K562 (cell line): ENCODE measurements around the gene EEFSEC. TPM values are rescaled to one million over a fixed set of nuclear protein-coding genes. Genes with fewer than 3 reads are reported as not detected.
A peak's percentile ranks its signal among the peaks of the same experiment; 100 is the strongest.

Experiments
- MGA ChIP-seq: fragments of 450-650 bp; IDR thresholded peaks from 2 replicates; pipeline ENCODE4 v1.6.1; 2016; ENCODE audit warnings: mild to moderate bottlenecking, moderate library complexity
- NCOR1 ChIP-seq: fragments of 450-650 bp; IDR thresholded peaks from 2 replicates; pipeline ENCODE4 v1.6.1; 2016; ENCODE audit warnings: mild to moderate bottlenecking, moderate library complexity
- NR3C1 ChIP-seq: sonication (generic); formaldehyde crosslinking; IDR thresholded peaks from 2 replicates; pipeline ENCODE4 v1.8.1; 2022; ENCODE audit warnings: missing genetic modification reagents
- POLR2A ChIP-seq: fragments of 450-650 bp; conservative IDR thresholded peaks from 2 replicates; pipeline ENCODE4 v1.6.1; 2016
- TGIF2 ChIP-seq: sonication (generic); formaldehyde crosslinking; IDR thresholded peaks from 2 replicates; pipeline ENCODE4 v1.8.1; 2022; ENCODE audit warnings: mild to moderate bottlenecking, missing genetic modification reagents, moderate library complexity
- ZNF592 ChIP-seq: fragments of 450-650 bp; IDR thresholded peaks from 2 replicates; pipeline ENCODE4 v1.6.1; 2017; ENCODE audit warnings: antibody characterized with exemption, mild to moderate bottlenecking
- ZNF644 ChIP-seq: fragments of 200-800 bp; sonication (Bioruptor generic); IDR thresholded peaks from 2 replicates; pipeline ENCODE4 v1.6.1; 2016; ENCODE audit warnings: low read depth, missing genetic modification characterization, missing compliant biosample characterization
- polyA plus RNA-seq, 8 experiments: library from polyadenylated mRNA; depleted of rRNA in 4 of 8; stranded (reverse) in 5 of 8; unstranded in 3 of 8; fragments of >200 nt; fragmentation: Nextera tagmentation in 2 of 8; fragmentation: Illumina TruSeq in 1 of 8; extraction: Ambion mirVana in 2 of 8; extraction: Trizol in 1 of 8; gene quantifications; 2 replicates each; pipeline versions ENCODE4 v1.2.1 to v1.2.3, GENCODE V29; 2011 to 2014; ENCODE audit warnings: inconsistent platforms in 1 of 8, missing spikeins in 1 of 8
- total RNA-seq, 7 experiments: library from RNA; depleted of rRNA in 6 of 7; stranded (reverse); fragments of >200 nt in 6 of 7; fragmentation: Illumina TruSeq in 2 of 7; extraction: Trizol in 2 of 7; gene quantifications; 2 replicates each; pipeline versions ENCODE4 v1.2.1 to v1.2.3, GENCODE V29; 2011 to 2021; ENCODE audit warnings: low replicate concordance in 1 of 7
- TF ChIP-seq, protein P1 (sequence below): sonication (generic); formaldehyde crosslinking; IDR thresholded peaks from 2 replicates; pipeline ENCODE4 v1.9.0; 2022; ENCODE audit warnings: mild to moderate bottlenecking, missing genetic modification reagents
- TF ChIP-seq, protein P2 (sequence below): fragments of 450-650 bp; formaldehyde crosslinking; conservative IDR thresholded peaks from 2 replicates; pipeline ENCODE4 v1.4.0; 2022; ENCODE audit warnings: mild to moderate bottlenecking, missing genetic modification characterization

EEFSEC gene
- total and polyA plus RNA-seq, 9 of the 15 experiments (the other 6 are each of a cell fraction or from before 2014, with no cell fraction given) = 0.35 to 11.8 (median 7.7) TPM

- TF ChIP-seq MGA (peak; percentile 87), ZNF592 (peak; percentile 94), NR3C1 (0 out of 2 replicates have a peak, but pooled peaks have one; percentile 41), NCOR1 (0 out of 2 replicates have a peak, but pooled peaks have one; percentile 23), TGIF2 (CRISPR knock-in tag) (no peak), POLR2A (peak; percentile 48; the same call in 1 of the 2 replicates), ZNF644 (tag) (no peak)
- TF ChIP-seq, protein P1, sequence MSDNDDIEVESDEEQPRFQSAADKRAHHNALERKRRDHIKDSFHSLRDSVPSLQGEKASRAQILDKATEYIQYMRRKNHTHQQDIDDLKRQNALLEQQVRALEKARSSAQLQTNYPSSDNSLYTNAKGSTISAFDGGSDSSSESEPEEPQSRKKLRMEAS (CRISPR knock-in tag) = peak; percentile 78; the same call in 1 of the 2 replicates
- TF ChIP-seq, protein P2, sequence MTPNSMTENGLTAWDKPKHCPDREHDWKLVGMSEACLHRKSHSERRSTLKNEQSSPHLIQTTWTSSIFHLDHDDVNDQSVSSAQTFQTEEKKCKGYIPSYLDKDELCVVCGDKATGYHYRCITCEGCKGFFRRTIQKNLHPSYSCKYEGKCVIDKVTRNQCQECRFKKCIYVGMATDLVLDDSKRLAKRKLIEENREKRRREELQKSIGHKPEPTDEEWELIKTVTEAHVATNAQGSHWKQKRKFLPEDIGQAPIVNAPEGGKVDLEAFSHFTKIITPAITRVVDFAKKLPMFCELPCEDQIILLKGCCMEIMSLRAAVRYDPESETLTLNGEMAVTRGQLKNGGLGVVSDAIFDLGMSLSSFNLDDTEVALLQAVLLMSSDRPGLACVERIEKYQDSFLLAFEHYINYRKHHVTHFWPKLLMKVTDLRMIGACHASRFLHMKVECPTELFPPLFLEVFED = no peak
These were observed 260.3 kb downstream of the EEFSEC start (continued) for GRCh38 chr3:128413413-128414205.
